Astrocyte (in vitro differentiated cells and primary cell): ENCODE data around the gene COBL. TPM values are rescaled to one million over a fixed set of nuclear protein-coding genes. Genes with fewer than 3 reads are reported as not detected.

Source experiments
- DNase-seq: peaks from one replicate; pipeline ENCODE4 v3.0.0-alpha.2; 2010; ENCODE audit warnings: low read depth
- FAIRE-seq: peaks from 2 replicates; lab custom pipeline; 2011; peaks lifted over from hg19 to GRCh38; lab: Jason Lieb, UNC
- H2AFZ ChIP-seq: 2 replicates; pipeline ENCODE4 v1.6.0; 2012; ENCODE audit warnings: low read depth, low read length, inconsistent platforms
- H3K27ac ChIP-seq: 2 replicates; pipeline ENCODE4 v1.5.1; 2011; ENCODE audit warnings: low read depth, low read length, inconsistent platforms
- H3K27me3 ChIP-seq: 2 replicates; pipeline ENCODE4 v1.6.0; 2011; ENCODE audit warnings: low read length, inconsistent platforms; ENCODE audit not compliant: insufficient read depth
- H3K36me3 ChIP-seq: 2 replicates; pipeline ENCODE4 v1.5.1; 2011; ENCODE audit warnings: low read length, inconsistent platforms; ENCODE audit not compliant: insufficient read depth
- H3K4me1 ChIP-seq: 2 replicates; pipeline ENCODE4 v1.5.1; 2011; ENCODE audit warnings: low read length, inconsistent platforms; ENCODE audit not compliant: insufficient read depth
- H3K4me2 ChIP-seq: 2 replicates; pipeline ENCODE4 v1.6.0; 2012; ENCODE audit warnings: low read length, inconsistent platforms
- H3K4me3 ChIP-seq: 2 replicates; pipeline ENCODE4 v1.5.1; 2011; ENCODE audit warnings: low read depth, mild to moderate bottlenecking, low read length, inconsistent platforms; ENCODE audit not compliant: insufficient read depth
- H3K79me2 ChIP-seq: 2 replicates; pipeline ENCODE4 v1.6.0; 2012; ENCODE audit warnings: mild to moderate bottlenecking, low read length, inconsistent platforms; ENCODE audit not compliant: insufficient read depth
- H3K9ac ChIP-seq: 2 replicates; pipeline ENCODE4 v1.6.0; 2012; ENCODE audit warnings: mild to moderate bottlenecking, low read length, inconsistent platforms
- H3K9me3 ChIP-seq: 2 replicates; pipeline ENCODE4 v1.5.1; 2012; ENCODE audit warnings: low read depth, mild to moderate bottlenecking, low read length, inconsistent platforms; ENCODE audit not compliant: insufficient read depth
- H4K20me1 ChIP-seq: 2 replicates; pipeline ENCODE4 v1.6.0; 2012; ENCODE audit warnings: low read length, inconsistent platforms; ENCODE audit not compliant: insufficient read depth
- H3K27ac Mint-ChIP-seq: one replicate; pipeline ENCODE4 v1.8.0; 2021; ENCODE audit warnings: mild to moderate bottlenecking, mixed read lengths; ENCODE audit not compliant: unreplicated experiment
- H3K27me3 Mint-ChIP-seq: one replicate; pipeline ENCODE4 v1.8.0; 2021; ENCODE audit warnings: low read depth, mixed read lengths; ENCODE audit not compliant: unreplicated experiment
- H3K36me3 Mint-ChIP-seq: one replicate; pipeline ENCODE4 v1.8.0; 2021; ENCODE audit warnings: low read depth, mixed read lengths; ENCODE audit not compliant: unreplicated experiment
- H3K4me1 Mint-ChIP-seq: one replicate; pipeline ENCODE4 v1.8.0; 2021; ENCODE audit warnings: low read depth, mixed read lengths; ENCODE audit not compliant: unreplicated experiment
- H3K4me3 Mint-ChIP-seq: one replicate; pipeline ENCODE4 v1.8.0; 2021; ENCODE audit warnings: mild to moderate bottlenecking, moderate library complexity, mixed read lengths; ENCODE audit not compliant: unreplicated experiment
- H3K9me3 Mint-ChIP-seq: one replicate; pipeline ENCODE4 v1.8.0; 2021; ENCODE audit warnings: mild to moderate bottlenecking, mixed read lengths; ENCODE audit not compliant: unreplicated experiment
- CTCF ChIP-seq: IDR thresholded peaks from 2 replicates; pipeline ENCODE4 v1.5.1; 2011; ENCODE audit warnings: low read depth, mild to moderate bottlenecking, inconsistent platforms, low read length, moderate library complexity; ENCODE audit not compliant: insufficient read depth
- EZH2 ChIP-seq: IDR thresholded peaks from 2 replicates; pipeline ENCODE4 v1.6.1; 2012; ENCODE audit warnings: mild to moderate bottlenecking, low read length, inconsistent platforms; ENCODE audit not compliant: insufficient read depth
- total RNA-seq: library from RNA; stranded (reverse); gene quantifications from 2 replicates; pipeline ENCODE4 v1.2.1, GENCODE V29; 2021

The COBL gene
- total RNA-seq, 1 donor from 2014 or later = 6.4 TPM

DNA sequence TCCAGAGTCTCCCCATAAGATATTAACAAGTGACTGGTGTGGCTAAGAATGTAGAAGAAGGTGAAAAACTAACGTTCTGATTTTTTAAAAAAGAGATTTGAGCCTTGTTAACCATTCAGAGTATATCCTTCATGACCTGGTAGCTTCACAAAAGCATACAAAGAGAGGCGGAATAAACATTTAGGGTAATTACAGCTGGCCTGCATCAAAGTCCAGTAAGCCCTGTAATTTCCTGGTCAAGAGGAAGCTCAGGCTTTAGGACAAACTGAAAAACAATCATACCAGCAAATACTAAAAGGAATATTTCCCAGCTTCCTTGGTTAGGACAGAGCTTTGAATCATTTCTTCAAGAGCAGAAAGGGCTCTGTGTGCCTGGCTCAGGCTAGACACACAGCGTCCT is 165.2 kb downstream of the COBL start:
- Histone ChIP-seq H2AFZ (no peak overlapping the region), H3K27me3 (peaks cover 11% of the 10 kb centered on the region)
- H3K9me3 Mint-ChIP-seq = peaks cover 23% of the 10 kb centered on the region

DNA sequence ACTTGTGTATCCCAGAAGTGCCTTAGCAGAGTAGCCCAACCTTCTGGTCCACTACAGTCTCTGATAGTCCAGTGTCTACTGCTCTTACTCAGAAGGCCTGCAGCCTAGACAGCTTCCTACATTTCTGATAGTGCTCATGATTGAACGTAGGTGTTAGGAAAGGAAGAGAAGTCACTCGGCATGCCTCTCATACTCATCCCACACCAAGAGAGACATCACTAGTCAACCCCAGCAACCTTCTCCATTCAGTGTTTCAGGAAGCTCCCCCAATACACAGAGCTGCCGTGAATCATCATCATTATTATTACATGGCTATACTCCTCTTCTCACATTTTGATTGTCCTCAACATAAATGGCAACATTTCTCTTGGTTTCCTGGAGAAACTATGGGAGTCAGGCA is 166.4 kb downstream of the COBL start:
- no peaks in the 10 kb centered on the region for H3K27me3 Mint-ChIP-seq
- no peak overlapping the region for H3K4me3 ChIP-seq
- H3K9me3 ChIP-seq = peaks cover 13% of the 10 kb centered on the region
- DNase-seq = no peak
- H3K27ac ChIP-seq = no peak overlapping the region
- peaks cover 9% of the 10 kb centered on the region for H3K27me3 ChIP-seq
- FAIRE-seq = no peak
- no peak overlapping the region for H3K4me3 Mint-ChIP-seq
- H4K20me1 ChIP-seq = no peaks in the 10 kb centered on the region
- H2AFZ ChIP-seq = no peak overlapping the region
- peaks cover 5% of the 10 kb centered on the region for H3K36me3 Mint-ChIP-seq
- H3K9ac ChIP-seq = no peak overlapping the region
- peaks cover 31% of the 10 kb centered on the region for H3K9me3 Mint-ChIP-seq
- H3K36me3 ChIP-seq = no peaks in the 10 kb centered on the region
- TF ChIP-seq CTCF (no peak), EZH2 (no peak)
- no peaks in the 10 kb centered on the region for H3K79me2 ChIP-seq
- H3K4me1 Mint-ChIP-seq = peaks cover 5% of the 10 kb centered on the region
- H3K4me1 ChIP-seq = no peaks in the 10 kb centered on the region
- no peak overlapping the region for H3K4me2 ChIP-seq
- H3K27ac Mint-ChIP-seq = no peak overlapping the region

More for the DNA sequence above, 165.2 kb downstream of the COBL start:
- no peak for TF ChIP-seq CTCF
- TF ChIP-seq EZH2 = no peak
- H3K4me1 ChIP-seq = no peaks in the 10 kb centered on the region
- no peak overlapping the region for H3K4me3 Mint-ChIP-seq
- DNase-seq (no peak), FAIRE-seq (no peak)
- H3K4me2 ChIP-seq = no peak overlapping the region
- H3K27me3 Mint-ChIP-seq = no peaks in the 10 kb centered on the region
- H3K4me1 Mint-ChIP-seq = peaks cover 5% of the 10 kb centered on the region
- H3K9me3 ChIP-seq = peaks cover 13% of the 10 kb centered on the region
- H3K27ac ChIP-seq = no peak overlapping the region
- no peaks in the 10 kb centered on the region for H3K79me2 ChIP-seq
- no peak overlapping the region for H3K27ac Mint-ChIP-seq
- no peak overlapping the region for H3K4me3 ChIP-seq
- H3K9ac ChIP-seq = no peak overlapping the region
- H4K20me1 ChIP-seq = no peaks in the 10 kb centered on the region
- peaks cover 5% of the 10 kb centered on the region for H3K36me3 Mint-ChIP-seq
- H3K36me3 ChIP-seq = no peaks in the 10 kb centered on the region

DNA sequence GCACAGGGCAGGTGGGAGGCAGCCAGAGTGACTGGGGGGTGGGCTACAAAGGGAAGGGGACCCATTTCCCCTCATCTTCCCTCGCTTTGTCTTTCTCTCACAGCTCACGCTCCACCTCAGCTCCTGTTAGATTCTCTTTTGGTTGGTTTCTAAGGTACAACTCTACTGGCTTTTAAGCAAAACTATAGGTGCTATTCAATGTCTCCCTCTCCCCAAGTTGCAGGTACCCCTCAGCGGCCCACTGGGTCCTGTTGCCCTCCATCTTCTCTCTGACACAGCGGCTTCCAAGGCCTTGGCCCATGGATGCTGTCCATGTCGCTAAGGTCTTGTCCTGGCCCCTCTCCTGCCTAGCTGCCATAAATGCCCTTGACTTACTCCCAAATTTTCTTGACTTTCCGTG is 168.4 kb downstream of the COBL start:
- no peaks in the 10 kb centered on the region for H3K27me3 Mint-ChIP-seq
- peaks cover 3% of the 10 kb centered on the region for H3K27me3 ChIP-seq

More for the DNA sequence above, 168.4 kb downstream of the COBL start:
- peaks cover 29% of the 10 kb centered on the region for H3K9me3 Mint-ChIP-seq
- TF ChIP-seq CTCF (no peak), EZH2 (no peak)
- H3K27ac ChIP-seq = no peak overlapping the region
- no peak overlapping the region for H3K9ac ChIP-seq
- H3K4me2 ChIP-seq = no peak overlapping the region
- H3K4me3 Mint-ChIP-seq = no peak overlapping the region
- no peak overlapping the region for H3K27ac Mint-ChIP-seq
- no peak for FAIRE-seq
- no peak for DNase-seq
- H3K4me3 ChIP-seq = no peak overlapping the region
- H4K20me1 ChIP-seq = no peaks in the 10 kb centered on the region
- peaks cover 5% of the 10 kb centered on the region for H3K4me1 Mint-ChIP-seq
- no peaks in the 10 kb centered on the region for H3K36me3 ChIP-seq
- H3K36me3 Mint-ChIP-seq = peaks cover 5% of the 10 kb centered on the region
- peaks cover 13% of the 10 kb centered on the region for H3K9me3 ChIP-seq
- H2AFZ ChIP-seq = no peak overlapping the region
- no peaks in the 10 kb centered on the region for H3K79me2 ChIP-seq
- no peaks in the 10 kb centered on the region for H3K4me1 ChIP-seq
